GM18499 (cell line): Measurements from ENCODE around the gene RTP5.
"Not testable (repeated sequence)": the region's sequence is repeated elsewhere in the genome, so short reads cannot be mapped to it uniquely, and the experiment has no call there.

Experiments used
- ATAC-seq: cut with Tn5 transposase; IDR thresholded peaks from one replicate; pipeline ENCODE4 v1.9.1; 2021; ENCODE audit warnings: moderate number of reproducible peaks; ENCODE audit not compliant: insufficient read depth, unreplicated experiment

RTP5 gene

DNA sequence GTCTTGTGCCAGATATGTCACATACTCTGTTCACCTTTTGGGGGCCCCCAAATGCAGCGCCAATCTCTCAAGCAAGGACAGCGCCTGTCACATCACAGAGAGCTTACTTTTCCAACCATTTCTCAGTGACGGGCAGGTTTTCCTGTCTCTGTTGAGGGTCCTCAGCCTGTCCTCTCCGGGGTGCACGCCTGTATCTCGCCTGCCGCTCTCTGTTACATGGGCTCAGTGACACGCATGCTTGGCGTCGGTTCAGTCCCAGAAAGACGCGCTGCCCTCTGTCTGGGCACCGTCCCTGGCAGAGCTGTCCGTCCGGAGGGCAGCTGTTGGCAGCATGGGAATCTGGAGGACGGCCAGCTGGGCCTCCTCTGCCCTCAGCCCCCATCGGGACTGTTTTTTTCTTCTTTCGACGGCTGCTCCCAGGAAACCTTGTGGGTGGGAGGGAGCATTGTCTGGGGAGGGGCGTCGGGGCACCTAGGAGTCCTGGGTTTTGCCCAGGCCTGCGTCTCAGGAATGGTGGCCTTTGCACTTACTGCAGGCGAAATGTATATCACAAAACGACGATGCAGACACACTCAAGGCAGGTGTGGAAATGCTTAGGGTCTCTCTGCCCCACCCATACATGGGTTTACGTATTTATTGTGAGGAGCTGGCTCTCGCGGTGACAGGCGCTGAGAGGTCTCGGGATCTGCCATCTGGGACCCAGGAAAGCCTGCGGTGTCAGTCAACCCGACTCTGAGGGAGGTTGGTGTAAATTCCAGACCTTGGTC is 30.9 kb downstream of the RTP5 start:
- ATAC-seq, result no peak

DNA sequence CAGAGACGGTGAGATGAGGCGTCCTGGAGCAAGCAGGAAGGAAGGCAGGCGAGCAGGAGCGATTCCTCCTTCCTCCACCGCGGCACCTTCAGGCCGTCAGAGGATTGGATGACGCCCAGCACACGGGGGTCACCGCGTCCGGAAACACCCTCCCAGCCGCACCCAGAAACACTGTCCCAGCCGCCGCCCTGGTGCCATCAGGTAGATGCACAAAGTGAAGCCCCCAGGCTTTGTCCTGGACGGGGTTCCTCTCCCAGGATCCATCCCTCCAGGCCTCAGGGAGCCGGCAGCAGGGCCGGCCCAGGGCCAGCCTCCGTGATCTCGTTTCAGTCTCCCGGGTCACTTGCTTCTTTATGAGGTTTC is 31.5 kb downstream of the RTP5 start:
- no peak for ATAC-seq

DNA sequence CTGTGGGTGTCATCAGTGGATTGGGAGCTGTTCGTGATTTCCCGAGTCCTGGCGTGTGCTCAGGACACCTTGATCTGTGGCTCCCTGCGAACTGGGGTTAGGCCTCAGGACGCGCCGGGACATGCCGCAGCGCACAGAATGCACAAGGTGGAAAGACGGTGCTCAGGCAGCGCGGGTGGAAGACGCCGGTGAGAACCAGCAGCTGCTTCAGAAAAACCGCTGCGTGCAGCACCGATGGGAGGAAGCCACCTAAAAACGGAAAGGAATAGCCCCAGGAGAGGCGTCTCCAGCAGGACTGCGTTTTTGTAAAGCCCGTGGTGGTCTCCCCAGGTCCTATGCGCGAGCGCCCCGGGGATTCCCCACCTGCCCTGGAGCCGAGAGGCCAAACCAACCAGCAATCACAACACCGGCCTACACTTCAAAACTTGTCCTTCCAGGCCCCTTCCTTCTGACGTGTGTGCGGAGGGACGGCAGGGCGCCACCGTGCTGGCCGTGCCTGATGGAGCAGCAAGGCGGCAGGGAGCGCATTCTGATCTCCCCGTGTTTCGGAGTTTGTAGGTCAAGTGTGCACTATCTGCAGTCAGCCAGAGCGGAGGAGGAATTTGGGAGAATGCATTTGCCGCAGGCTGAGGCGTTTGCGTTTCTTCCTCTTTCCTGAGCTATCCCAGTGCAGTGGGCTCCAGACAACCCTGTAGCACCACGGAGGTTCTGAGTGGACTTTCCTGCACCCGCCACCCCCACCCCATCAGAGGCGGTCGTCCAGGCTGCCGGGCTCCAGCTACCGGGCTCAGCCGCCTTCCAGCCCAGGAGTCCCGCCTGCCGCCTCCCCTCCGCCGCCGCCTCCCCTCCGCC is 32.2 kb downstream of the RTP5 start:
- no peak for ATAC-seq

DNA sequence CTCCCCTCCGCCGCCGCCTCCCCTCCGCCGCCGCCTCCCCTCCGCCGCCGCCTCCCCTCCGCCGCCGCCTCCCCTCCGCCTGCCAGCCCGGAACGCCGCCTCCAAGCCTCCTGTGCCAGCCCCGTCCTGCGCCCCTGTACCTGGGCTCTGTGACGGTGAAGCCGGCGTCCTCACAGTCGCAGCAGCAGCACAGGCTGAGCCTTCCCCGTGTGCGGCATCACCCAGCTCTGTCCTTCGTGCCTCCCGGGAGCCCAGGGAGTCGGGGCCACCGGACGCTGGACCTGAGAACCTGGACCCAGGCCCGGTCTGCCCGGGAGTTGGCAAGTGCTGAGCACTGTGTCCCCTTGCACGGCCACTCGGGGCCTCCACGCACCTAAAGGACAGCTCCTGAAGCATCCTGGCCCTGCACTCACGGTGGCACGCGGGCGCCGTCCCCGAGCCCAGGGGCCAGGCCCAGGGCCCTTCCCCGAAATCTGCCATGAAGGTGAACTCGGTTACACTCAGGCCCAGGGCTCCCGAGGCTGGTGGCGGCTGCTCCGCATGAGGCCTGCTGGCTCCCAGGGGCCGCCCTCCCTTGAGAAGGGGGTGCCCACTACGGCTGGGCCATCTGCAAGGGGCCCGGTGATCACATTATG is 32.9 kb downstream of the RTP5 start:
- no peak for ATAC-seq

DNA sequence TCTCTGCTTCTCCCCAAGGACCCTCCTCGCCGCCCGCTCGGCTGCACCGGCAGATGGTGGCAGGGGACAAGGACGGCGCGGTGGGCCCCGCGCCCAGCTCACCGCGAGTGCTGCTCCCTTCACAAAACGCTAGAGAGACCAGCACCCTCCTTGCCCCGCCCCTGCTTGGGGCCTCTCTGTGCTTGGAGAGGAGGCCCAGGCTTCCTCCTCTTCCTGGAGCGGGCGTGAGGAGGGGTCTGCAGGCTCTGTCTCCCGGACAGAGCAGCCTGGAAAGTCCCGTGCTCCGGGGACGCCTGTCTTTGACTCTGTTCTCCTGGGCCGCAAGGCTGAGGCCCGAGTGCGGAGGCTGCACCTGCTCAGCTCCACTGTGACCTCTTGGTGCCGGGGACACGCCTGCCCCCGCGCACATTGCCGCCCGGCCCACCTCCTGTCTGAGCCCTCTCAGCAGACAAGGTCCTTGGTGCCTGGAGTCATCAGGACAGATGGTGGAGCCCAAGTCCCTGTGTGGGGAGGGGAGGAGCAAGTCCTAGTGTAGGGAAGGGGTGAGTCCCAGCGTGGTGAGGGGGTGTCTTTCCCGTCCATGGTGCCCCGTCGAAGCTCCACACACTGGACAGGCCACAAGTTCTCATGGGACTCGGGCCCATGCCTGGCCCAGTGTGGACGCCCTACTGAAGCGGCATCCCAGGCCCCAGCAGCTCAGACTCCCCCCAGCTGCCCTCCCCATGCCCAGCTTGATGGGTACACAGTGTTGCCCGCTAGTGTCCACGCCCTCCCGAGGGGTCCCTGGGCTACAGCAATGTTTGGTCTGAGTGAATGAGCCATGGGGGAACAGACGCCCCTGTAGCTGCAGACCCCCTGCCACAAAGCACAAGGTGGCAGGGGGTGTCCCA is 33.8 kb downstream of the RTP5 start:
- ATAC-seq, result no peak

DNA sequence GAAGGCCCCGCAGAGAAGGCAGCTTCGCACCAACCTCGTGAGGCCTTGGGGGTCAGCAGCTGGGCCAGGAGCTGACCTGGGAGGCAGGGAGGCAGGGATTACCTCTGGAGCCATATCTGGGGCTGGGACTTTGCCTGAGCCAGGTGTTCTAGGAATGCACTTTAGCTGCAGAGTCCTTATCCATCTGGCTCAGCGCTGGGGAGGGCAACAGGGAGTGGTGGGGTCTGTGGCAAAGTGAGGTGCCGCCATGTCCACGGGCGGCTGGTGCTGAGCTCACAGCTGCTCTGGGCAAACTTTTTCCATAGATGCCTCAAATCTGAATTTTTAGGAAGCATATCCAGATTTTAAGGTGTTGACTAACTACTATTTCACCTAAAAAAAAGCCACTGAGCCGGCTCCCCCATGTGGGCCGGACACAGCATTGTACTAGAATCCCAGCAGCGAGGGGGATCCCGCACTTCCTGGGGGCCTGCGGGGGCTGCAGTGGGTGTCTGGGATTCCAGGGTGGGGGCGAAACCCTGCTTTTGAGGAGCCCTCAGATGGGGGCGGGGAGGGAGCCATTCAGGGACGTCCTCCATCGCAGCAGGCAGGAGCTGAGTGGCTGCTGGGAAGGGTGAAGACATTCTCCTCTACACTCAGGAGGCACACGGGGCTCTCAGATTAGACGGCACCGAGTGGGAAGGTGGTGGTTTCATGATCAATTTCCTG is 34.6 kb downstream of the RTP5 start:
- ATAC-seq, result no peak

GRCh38 chr2:241904791-241905710 is 35.5 kb downstream of the RTP5 start:
- no peak for ATAC-seq

GRCh38 chr2:241905716-241906377 is 36.3 kb downstream of the RTP5 start:
- ATAC-seq, result no peak

DNA sequence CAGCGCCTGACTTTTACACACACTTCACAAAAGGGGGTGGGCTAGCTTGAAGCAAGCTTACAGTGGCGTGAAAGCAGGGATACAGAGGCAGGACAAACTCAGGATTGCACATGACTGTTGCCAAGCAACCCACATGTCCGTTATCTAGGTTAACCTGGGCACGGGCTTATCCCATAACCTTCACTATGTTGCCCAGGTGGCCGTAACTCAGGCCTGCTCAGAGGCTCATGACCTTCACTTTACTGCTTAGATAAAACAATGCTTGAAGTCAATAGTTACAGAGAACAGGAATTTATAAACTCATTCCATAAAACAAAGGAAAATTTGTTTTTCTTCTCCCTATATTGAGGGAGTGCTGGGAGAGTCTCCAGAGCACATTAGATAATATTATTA is 36.8 kb downstream of the RTP5 start:
- not testable (repeated sequence) for ATAC-seq

DNA sequence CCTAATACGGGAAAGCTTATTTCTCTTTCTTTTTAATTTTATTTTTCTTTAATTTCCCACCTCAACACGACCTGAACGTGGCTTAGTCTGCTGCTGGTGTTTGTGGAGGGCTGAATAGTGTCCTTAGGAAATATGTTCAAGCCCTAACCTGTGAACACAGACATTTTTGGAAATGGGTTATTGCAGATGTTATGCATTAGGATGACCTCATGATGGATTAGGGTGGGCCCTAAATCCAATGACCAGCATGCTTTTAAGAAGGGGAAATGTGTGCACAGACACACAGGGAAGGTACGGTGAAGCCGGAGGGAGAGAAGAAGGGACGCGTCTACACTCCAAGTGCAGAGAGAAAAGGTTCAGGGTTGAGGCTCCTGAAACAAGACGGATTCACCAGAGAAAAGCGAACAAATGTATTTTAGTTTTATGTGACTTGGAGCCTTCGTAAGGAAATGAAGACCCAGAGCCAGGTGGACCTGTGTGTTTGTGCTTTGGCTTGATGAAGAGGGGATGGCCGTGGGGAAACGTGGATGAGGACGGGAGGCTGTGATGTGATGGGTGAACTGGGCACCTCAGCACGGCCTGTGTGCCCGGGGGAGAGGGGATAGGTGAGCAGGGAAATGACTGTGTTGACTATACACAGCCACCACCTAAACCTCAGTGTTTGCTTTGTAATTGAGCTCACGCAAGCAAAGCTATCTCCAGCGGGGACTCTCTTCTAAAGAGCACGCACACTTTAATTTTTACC is 37.5 kb downstream of the RTP5 start:
- ATAC-seq, result no peak

DNA sequence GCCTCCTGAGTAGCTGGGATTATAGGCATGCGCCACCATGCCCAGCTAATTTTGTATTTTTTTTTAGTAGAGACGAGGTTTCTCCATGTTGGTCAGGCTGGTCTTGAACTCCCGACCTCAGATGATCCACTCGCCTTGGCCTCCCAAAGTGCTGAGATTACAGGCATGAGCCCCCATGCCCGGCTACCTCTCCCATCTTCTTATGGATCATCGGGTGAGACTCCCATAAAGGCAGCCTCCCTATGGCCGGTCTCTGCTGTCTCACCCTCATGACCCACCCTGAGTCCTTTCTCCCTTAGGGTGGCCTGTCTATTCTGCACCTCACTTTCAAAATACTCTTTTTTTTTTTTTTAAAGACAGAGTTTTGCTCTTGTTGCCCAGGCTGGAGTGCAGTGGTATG is 38.3 kb downstream of the RTP5 start:
- not testable (repeated sequence) for ATAC-seq

DNA sequence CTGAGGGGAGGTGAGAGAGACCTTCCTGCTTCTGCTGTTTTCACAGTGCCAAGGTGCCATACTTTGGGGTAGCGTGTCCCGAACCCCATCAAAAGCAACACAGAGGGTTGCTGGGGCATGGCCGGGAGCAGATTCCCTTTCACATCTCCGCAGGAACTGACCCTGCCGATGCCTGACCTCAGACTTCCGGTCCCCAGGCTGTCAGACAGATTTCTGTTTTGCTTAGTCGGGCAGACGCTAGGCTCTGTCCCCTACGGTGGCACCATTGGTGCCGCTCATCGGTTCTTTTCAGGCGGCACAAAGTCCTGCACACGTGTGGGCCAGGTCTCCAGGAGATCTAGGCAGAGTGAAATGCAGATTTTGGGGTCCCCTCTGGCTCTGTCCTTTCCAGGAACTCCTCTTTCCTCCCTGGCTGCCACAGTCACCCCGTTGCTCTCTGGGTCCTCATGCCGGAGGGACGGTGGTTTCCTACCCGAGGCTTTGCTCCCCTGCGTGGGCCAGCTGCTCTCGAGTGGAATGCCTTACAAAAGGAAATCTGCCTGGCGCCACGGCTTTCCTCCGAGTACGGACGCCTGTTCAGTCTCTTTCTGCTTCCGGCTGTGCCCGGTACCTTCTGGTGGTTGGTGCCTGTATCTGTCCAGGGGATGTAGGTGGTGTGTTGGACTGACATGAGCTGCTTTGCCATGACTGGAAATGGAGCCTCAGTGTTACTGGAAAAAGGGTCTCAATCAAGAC is 39.3 kb downstream of the RTP5 start:
- ATAC-seq, result no peak

DNA sequence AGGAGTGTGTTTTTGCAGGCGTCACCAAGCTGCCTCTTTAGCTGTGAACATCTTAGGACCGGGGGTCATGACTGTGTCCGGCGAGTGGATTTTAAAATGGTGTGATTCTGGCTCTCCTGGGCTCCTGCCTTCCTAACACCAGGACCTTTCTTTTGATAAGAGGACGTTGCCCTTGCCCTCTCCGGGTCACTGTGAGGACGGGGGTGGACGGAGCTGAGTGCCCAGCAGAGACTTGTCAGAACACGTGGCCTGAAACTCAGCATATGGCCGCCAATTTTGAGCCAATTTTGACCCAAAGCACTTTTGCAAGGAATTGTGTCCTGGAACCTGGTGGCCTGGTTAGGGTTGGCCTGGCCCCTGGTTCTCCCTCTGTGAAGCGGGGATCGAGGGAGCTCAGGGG is 40.2 kb downstream of the RTP5 start:
- no peak for ATAC-seq

GRCh38 chr2:241910604-241911520 is 41.3 kb downstream of the RTP5 start:
- ATAC-seq, result no peak

GRCh38 chr2:241911551-241911950 is 42.0 kb downstream of the RTP5 start:
- no peak for ATAC-seq
